Pancreas (tissue), 10 donors: ENCODE results near the gene SFRP5. TPM values are rescaled to one million over a fixed set of nuclear protein-coding genes. Genes with fewer than 3 reads are reported as not detected.

ENCODE experiments used
- ATAC-seq, 4 donors: fragments of 200-7000 bp; cut with Tn5 transposase; one replicate each; pipeline versions ENCODE4 v1.8.0 to v1.9.1; 2020; ENCODE audit warnings: mild to moderate bottlenecking in 4 of 4, moderate library complexity in 4 of 4
- DNase-seq, 6 donors: peaks; one replicate each; pipeline ENCODE4 v3.0.0-alpha.2; 2020
- FAIRE-seq: peaks from 2 replicates; lab custom pipeline; 2012; peaks lifted over from hg19 to GRCh38; lab: Jason Lieb, UNC
- H3K27ac ChIP-seq, 4 donors: fragments of 200-600 bp; sonication (generic); 1 replicate in 3 of 4; 2 replicates in 1 of 4; pipeline versions ENCODE4 v1.5.0 to v1.8.0; 2020
- H3K27me3 ChIP-seq, 4 donors: fragments of 200-600 bp; one replicate each; pipeline ENCODE4 v1.8.0; 2021
- H3K36me3 ChIP-seq, 3 donors: fragments of 200-600 bp; sonication (generic) in 1 of 3; one replicate each; pipeline versions ENCODE4 v1.5.0 to v1.8.0; 2020 to 2021
- H3K4me1 ChIP-seq, 3 donors: fragments of 200-600 bp; one replicate each; pipeline ENCODE4 v1.8.0; 2021
- H3K4me3 ChIP-seq, 4 donors: fragments of 200-600 bp; sonication (generic) in 2 of 4; one replicate each; pipeline versions ENCODE4 v1.5.0 to v1.8.0; 2020 to 2021
- H3K9me3 ChIP-seq, 4 donors: fragments of 200-600 bp; one replicate each; pipeline ENCODE4 v1.8.0; 2021
- CTCF ChIP-seq, 4 donors: fragments of 200-600 bp; sonication (generic) in 3 of 4; IDR thresholded peaks; one replicate each; pipeline versions ENCODE4 v1.5.0 to v1.8.0; 2021; ENCODE audit warnings: antibody characterized with exemption in 4 of 4
- WGBS, 2 donors: extraction: QIAGEN DNeasy Blood & Tissue Kit; methylation state at CpG; one replicate each; pipeline ENCODE4 v1.1.7; 2013; 5-methylcytosine and 5-hydroxymethylcytosine counted together
- intact Hi-C, 3 donors: fragments of 100-400 bp; cut with DNase I; formaldehyde crosslinking; loops; one replicate each; pipeline versions ENCODE4 v1.11.1 to v1.14.2; 2022
- polyA plus RNA-seq, 2 donors: library from polyadenylated mRNA; stranded (reverse); fragments of 200-250 nt; gene quantifications; one replicate each; pipeline ENCODE4 v1.2.3, GENCODE V29; 2013
- total RNA-seq, 6 donors: library from RNA; stranded (reverse); fragmentation: NEBNext Ultra II Directional in 4 of 6; extraction: Animal tissue kit (Norgen Biotek cat#: 25700) in 4 of 6; gene quantifications; one replicate each; pipeline versions ENCODE4 v1.2.1 to v1.2.4, GENCODE V29; 2021 to 2023
- donor health status: healthy with polysubstance abuse.
- donor health status: DM: no; HTN: no; CAD: no; lungs with moderate emphysema.
- donor health status: DM: no; HTN: no; CAD: no.
- donor health status: control.
- donor health status: control.
- donor health status: Bipolar disorder and iron deficiency.
- donor health status: DM: yes; HTN: yes; CAD: no.
- donor health status: DM: no; HTN: no; CAD: no.
- donor health status: DM: no; HTN: no; CAD: no.
- donor health status: DM: yes; HTN: yes; CAD: no.

Gene SFRP5
- total and polyA plus RNA-seq, 8 donors = 59.8 to 180 (median 78.5) TPM

GRCh38 chr10:97738616-97739015, 33.2 kb downstream of the SFRP5 start:
- WGBS, 2 donors = 89 to 96% methylated on average over 4 of the region's 4 CpGs
- H3K4me3 ChIP-seq = peak overlapping the region in 1 of 4 donors; percentile 89
- ATAC-seq = no peak

GRCh38 chr10:97737770-97738265, 34.0 kb downstream of the SFRP5 start:
- H3K36me3 ChIP-seq = no peaks in the 10 kb centered on the region
- H3K27me3 ChIP-seq = no peaks in the 10 kb centered on the region
- peak overlapping the region in 2 of 4 donors; percentile 86 to 91 for H3K27ac ChIP-seq
- intact Hi-C loops = loop anchor here in 1 of 3 donors (10.0 kb wide), 1 partner anchor 53 kb away; the partner anchor contains the start of gene AVPI1
- FAIRE-seq (no peak), ATAC-seq (no peak), DNase-seq (no peak)
- H3K4me3 ChIP-seq = peak overlapping the region; percentile 89 to 99 (median 92)
- 29 to 33% methylated on average over 14 of the region's 14 CpGs for WGBS, 2 donors
- H3K9me3 ChIP-seq = no peaks in the 10 kb centered on the region
- peaks cover 0 to 15% (median 6%) of the 10 kb centered on the region in 3 donors for H3K4me1 ChIP-seq
- TF ChIP-seq CTCF (IDR thresholded peaks at IDR 0.05) = no peak

More at GRCh38 chr10:97738616-97739015, 33.2 kb downstream of the SFRP5 start:
- DNase-seq (no peak), FAIRE-seq (no peak)
- intact Hi-C loops = loop anchor here in 1 of 3 donors (10.0 kb wide), 1 partner anchor 54 kb away; the partner anchor contains the start of gene AVPI1
- no peaks in the 10 kb centered on the region for H3K27me3 ChIP-seq
- TF ChIP-seq CTCF (IDR thresholded peaks at IDR 0.05) = no peak
- no peaks in the 10 kb centered on the region for H3K36me3 ChIP-seq
- H3K4me1 ChIP-seq = peaks cover 0 to 22% (median 10%) of the 10 kb centered on the region in 3 donors
- no peak overlapping the region for H3K27ac ChIP-seq
- no peaks in the 10 kb centered on the region for H3K9me3 ChIP-seq

GRCh38 chr10:97736902-97737769, 34.7 kb downstream of the SFRP5 start, which contains the start of gene ZFYVE27:
ZFYVE27 (plus strand) TSS chr10:97737128; CDS start chr10:97738478, 1,350 bp downstream.
- Histone ChIP-seq H3K4me1 (peaks cover 0 to 15% (median 6%) of the 10 kb centered on the region in 3 donors), H3K27me3 (no peaks in the 10 kb centered on the region), H3K27ac (peak within 1 kb of the TSS; percentile 82 to 92 (median 88)), H3K4me3 (peak within 1 kb of the TSS; percentile 89 to 99 (median 92)), H3K36me3 (no peaks in the 10 kb centered on the region), H3K9me3 (no peaks in the 10 kb centered on the region)
- WGBS, 2 donors = 0% methylated on average over 66 to 72 of the region's 72 CpGs
- ATAC-seq (peak; percentile 93 to 98 (median 96)), FAIRE-seq (no peak), DNase-seq (peak; percentile 95 to 99 (median 98))
- TF ChIP-seq CTCF (IDR thresholded peaks at IDR 0.05) = no peak
- intact Hi-C loops = loop anchor here in 1 of 3 donors (10.0 kb wide), 1 partner anchor 52 kb away; the partner anchor contains the start of gene AVPI1

- ATAC-seq = peak; percentile 7 to 27 (median 8)
- WGBS, 2 donors = 67 to 69% methylated on average over 13 of the region's 13 CpGs
- Histone ChIP-seq H3K27ac (peak overlapping the region; percentile 82 to 92 (median 88)), H3K36me3 (no peaks in the 10 kb centered on the region), H3K27me3 (no peaks in the 10 kb centered on the region), H3K4me1 (peaks cover 0 to 15% (median 6%) of the 10 kb centered on the region in 3 donors), H3K9me3 (no peaks in the 10 kb centered on the region), H3K4me3 (peak overlapping the region in 3 of 4 donors; percentile 89 to 99 (median 90))
- no peak for FAIRE-seq
- intact Hi-C loops = loop anchor here in 1 of 3 donors (10.0 kb wide), 1 partner anchor 52 kb away; the partner anchor contains the start of gene AVPI1
- no peak for DNase-seq
- no peak for TF ChIP-seq CTCF (IDR thresholded peaks at IDR 0.05)
These were observed 35.3 kb downstream of the SFRP5 start for GRCh38 chr10:97736403-97736901.
